ENCODE measurements around the gene DUSP22.

Gene DUSP22

GRCh38 chr6:311679-312220 is 19.5 kb downstream of the DUSP22 start:
- no peak overlapping the region for H3K4me3 ChIP-seq (ENCODE audit: low read depth, low read length)
- ChIA-PET CTCF (no interaction called here), POLR2A (no interaction called here)
- TF ChIP-seq, protein P1, sequence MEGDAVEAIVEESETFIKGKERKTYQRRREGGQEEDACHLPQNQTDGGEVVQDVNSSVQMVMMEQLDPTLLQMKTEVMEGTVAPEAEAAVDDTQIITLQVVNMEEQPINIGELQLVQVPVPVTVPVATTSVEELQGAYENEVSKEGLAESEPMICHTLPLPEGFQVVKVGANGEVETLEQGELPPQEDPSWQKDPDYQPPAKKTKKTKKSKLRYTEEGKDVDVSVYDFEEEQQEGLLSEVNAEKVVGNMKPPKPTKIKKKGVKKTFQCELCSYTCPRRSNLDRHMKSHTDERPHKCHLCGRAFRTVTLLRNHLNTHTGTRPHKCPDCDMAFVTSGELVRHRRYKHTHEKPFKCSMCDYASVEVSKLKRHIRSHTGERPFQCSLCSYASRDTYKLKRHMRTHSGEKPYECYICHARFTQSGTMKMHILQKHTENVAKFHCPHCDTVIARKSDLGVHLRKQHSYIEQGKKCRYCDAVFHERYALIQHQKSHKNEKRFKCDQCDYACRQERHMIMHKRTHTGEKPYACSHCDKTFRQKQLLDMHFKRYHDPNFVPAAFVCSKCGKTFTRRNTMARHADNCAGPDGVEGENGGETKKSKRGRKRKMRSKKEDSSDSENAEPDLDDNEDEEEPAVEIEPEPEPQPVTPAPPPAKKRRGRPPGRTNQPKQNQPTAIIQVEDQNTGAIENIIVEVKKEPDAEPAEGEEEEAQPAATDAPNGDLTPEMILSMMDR (IDR thresholded peaks at IDR 0.05; ENCODE audit: insufficient read depth, low read length, missing control alignments), result no peak
- no peak for DNase-seq (ENCODE audit: low read depth, low spot score)

DNA sequence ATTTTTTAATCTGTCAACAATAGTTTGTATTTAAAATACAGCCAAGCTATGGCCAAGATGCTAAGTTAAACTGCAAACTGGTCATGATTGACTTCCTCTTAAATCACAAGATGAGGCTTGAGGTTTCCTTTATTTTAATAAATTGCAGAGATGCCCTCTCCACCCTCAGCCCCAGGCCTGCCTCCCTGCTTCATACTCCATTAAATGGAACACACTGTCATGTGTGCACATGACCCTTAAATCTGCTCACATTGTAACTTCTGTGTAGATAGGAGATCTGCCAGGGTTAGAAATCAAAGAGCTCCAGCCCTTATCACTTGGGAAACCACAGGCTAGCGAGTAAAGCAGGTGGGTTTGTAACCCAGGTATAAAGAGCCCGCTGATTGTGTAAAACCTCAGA is 20.8 kb downstream of the DUSP22 start:
- ChIA-PET POLR2A (no interaction called here), CTCF (no interaction called here)
- TF ChIP-seq, protein P1 (IDR thresholded peaks at IDR 0.05; ENCODE audit: insufficient read depth, low read length, missing control alignments), result no peak
- H3K4me3 ChIP-seq (ENCODE audit: low read depth, low read length), result no peak overlapping the region
- DNase-seq (ENCODE audit: low read depth, low spot score), result no peak

GRCh38 chr6:313917-314316 is 21.6 kb downstream of the DUSP22 start:
- ChIA-PET POLR2A (no interaction called here), CTCF (no interaction called here)
- H3K4me3 ChIP-seq (ENCODE audit: low read depth, low read length), result no peak overlapping the region
- no peak for DNase-seq (ENCODE audit: low read depth, low spot score)
- TF ChIP-seq, protein P1 (IDR thresholded peaks at IDR 0.05; ENCODE audit: insufficient read depth, low read length, missing control alignments), result no peak

DNA sequence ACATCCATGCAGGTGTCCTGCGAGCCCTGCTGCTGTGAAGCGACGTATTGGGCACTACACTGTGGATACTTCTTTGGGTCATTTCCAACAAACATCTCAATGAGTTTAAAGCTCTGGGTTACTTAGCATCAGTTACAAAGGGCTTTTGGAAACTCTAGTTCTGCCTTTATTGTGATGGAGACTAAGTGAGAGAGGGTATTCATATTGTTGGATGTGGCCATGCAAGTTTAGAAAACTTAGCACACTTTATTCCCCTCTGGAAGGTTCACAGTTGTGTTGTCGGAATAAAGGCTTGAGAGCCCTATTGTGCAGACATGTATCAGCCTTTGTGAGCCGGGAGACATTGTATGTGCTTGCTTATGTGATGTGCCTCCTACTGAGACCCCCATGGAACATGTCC is 22.1 kb downstream of the DUSP22 start:
- no peak for DNase-seq (ENCODE audit: low read depth, low spot score)
- TF ChIP-seq, protein P1 (IDR thresholded peaks at IDR 0.05; ENCODE audit: insufficient read depth, low read length, missing control alignments), result no peak
- CTCF ChIA-PET, result no interaction called here
- H3K4me3 ChIP-seq (ENCODE audit: low read depth, low read length), result no peak overlapping the region
- POLR2A ChIA-PET, result no interaction called here

- TF ChIP-seq, protein P1 (IDR thresholded peaks at IDR 0.05; ENCODE audit: insufficient read depth, low read length, missing control alignments), result no peak
- ChIA-PET CTCF (no interaction called here), POLR2A (no interaction called here)
- H3K4me3 ChIP-seq (ENCODE audit: low read depth, low read length), result no peak overlapping the region
- DNase-seq (ENCODE audit: low read depth, low spot score), result no peak
These were observed 22.9 kb downstream of the DUSP22 start for GRCh38 chr6:315226-315625.

DNA sequence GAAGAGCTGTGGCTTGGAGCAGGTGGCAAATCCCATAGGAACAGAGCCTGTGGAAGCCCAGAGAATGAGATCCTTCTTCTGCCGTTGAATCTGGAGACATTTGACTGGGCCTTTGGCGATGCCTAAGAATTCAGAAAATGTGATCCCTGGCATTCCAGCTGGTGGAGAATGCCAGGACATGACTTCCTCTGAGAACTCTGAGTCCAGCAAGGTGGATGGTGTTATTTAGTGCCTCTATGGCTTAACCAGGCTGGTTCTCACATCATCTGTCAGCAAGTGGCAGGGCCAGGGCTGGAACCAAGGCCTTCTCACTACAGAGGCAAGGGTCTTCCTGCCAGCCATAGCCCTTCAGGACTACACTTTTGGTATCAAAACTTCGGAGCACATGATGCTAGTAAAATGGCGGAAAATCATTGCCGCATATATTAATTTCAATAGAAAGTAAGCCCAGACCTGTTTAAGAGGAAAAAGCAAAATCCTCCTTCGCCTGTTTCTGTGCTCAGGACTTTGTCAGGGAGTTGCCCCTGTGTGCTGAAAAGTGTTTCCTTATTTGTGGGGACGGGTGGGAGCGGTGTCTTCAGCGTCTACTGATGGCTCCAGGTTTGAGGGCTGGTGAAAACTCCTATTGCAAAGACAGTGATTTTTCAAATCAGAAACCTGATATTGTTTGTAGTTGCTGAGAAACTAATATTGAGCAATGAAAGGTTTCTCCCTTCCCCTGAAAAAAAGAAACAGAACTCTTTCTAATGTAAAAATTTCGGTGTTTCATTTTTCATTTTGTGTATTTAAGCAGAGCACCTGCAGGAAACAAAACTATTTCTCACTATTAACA is 23.9 kb downstream of the DUSP22 start:
- TF ChIP-seq, protein P1 (IDR thresholded peaks at IDR 0.05; ENCODE audit: insufficient read depth, low read length, missing control alignments), result no peak
- H3K4me3 ChIP-seq (ENCODE audit: low read depth, low read length), result no peak overlapping the region
- POLR2A ChIA-PET, result no interaction called here
- no peak for DNase-seq (ENCODE audit: low read depth, low spot score)
- CTCF ChIA-PET, result no interaction called here

Data from AG04449 (cell line).